Panc1 (cell line): ENCODE results near the gene RHBDL1. TPM values are rescaled to one million over a fixed set of nuclear protein-coding genes. Genes with fewer than 3 reads are reported as not detected.
A peak's percentile ranks its signal among the peaks of the same experiment; 100 is the strongest.

Experiments
- ATAC-seq: fragments of 200-7000 bp; cut with Tn5 transposase; 2 replicates; pipeline ENCODE4 v1.9.1; 2020; ENCODE audit warnings: mild to moderate bottlenecking, moderate library complexity
- BruUV-seq: library from RNA; stranded (reverse); fragments of 400-500 nt; replicated peaks from 2 replicates; lab custom pipeline; 2021; lab: Mats Ljungman, UMichigan
- CTCF ChIA-PET: fragments of 300-600 bp; sonication (Branson Sonifier 250); formaldehyde crosslinking; loops from one replicate; lab custom pipeline; 2022; ENCODE audit warnings: antibody characterized with exemption; lab: Charles Lee
- POLR2A ChIA-PET: fragments of 300-600 bp; sonication (Branson Sonifier 250); formaldehyde crosslinking; loops from one replicate; lab custom pipeline; 2022; ENCODE audit warnings: antibody characterized with exemption; lab: Charles Lee
- DNase-seq: peaks from one replicate; pipeline ENCODE4 v3.0.0-alpha.2; 2010; ENCODE audit warnings: low read depth, low spot score
- H3K27ac ChIP-seq: 2 replicates; pipeline ENCODE4 v1.5.1; 2011; ENCODE audit warnings: mild to moderate bottlenecking, low read length, inconsistent platforms
- H3K27me3 ChIP-seq: fragments of 200-500 bp; sonication (Bioruptor generic); 2 replicates; pipeline ENCODE4 v1.6.0; 2014; ENCODE audit warnings: low read length, inconsistent platforms; ENCODE audit not compliant: control insufficient read depth, insufficient read depth
- H3K36me3 ChIP-seq: fragments of 200-500 bp; sonication (Bioruptor generic); 2 replicates; pipeline ENCODE4 v1.5.1; 2014; ENCODE audit warnings: inconsistent platforms, mild to moderate bottlenecking, low read length, moderate library complexity; ENCODE audit not compliant: control insufficient read depth, insufficient read depth
- H3K4me1 ChIP-seq: 2 replicates; pipeline ENCODE4 v1.5.1; 2011; ENCODE audit warnings: inconsistent platforms, mild to moderate bottlenecking, low read length, moderate library complexity; ENCODE audit not compliant: control insufficient read depth, insufficient read depth
- H3K4me3 ChIP-seq, 2 experiments: 2 replicates each; pipeline ENCODE4 v1.5.1; 2011 to 2012; ENCODE audit warnings: low read depth in 2 of 2, low read length in 2 of 2, mild to moderate bottlenecking in 2 of 2, inconsistent platforms in 1 of 2, moderate library complexity in 1 of 2
- H3K9me3 ChIP-seq: fragments of 200-500 bp; sonication (Bioruptor generic); 2 replicates; pipeline ENCODE4 v1.5.1; 2014; ENCODE audit warnings: low read depth, mild to moderate bottlenecking, inconsistent platforms, low read length, moderate library complexity; ENCODE audit not compliant: control insufficient read depth, insufficient read depth
- CTCF ChIP-seq: fragments of 450-650 bp; IDR thresholded peaks from 2 replicates; pipeline ENCODE4 v1.5.1; 2017; ENCODE audit warnings: mild to moderate bottlenecking
- POLR2AphosphoS5 ChIP-seq: IDR thresholded peaks from 2 replicates; pipeline ENCODE4 v1.6.1; 2012; ENCODE audit warnings: mild to moderate bottlenecking, low read depth, low read length, moderate library complexity
- REST ChIP-seq, 2 experiments: IDR thresholded peaks; 2 replicates each; pipeline ENCODE4 v1.6.1; 2011 to 2012; ENCODE audit warnings: low read depth in 2 of 2, control low read depth in 1 of 2, low read length in 1 of 2, mild to moderate bottlenecking in 1 of 2, moderate library complexity in 1 of 2; ENCODE audit not compliant: insufficient read depth in 1 of 2
- SIN3A ChIP-seq: IDR thresholded peaks from 2 replicates; pipeline ENCODE4 v1.6.1; 2012; ENCODE audit warnings: low read depth, mild to moderate bottlenecking, low read length, moderate library complexity, borderline replicate concordance; ENCODE audit not compliant: insufficient read depth
- TCF7L2 ChIP-seq: IDR thresholded peaks from 2 replicates; pipeline ENCODE4 v1.6.1; 2011; ENCODE audit warnings: mild to moderate bottlenecking, low read depth, low read length, inconsistent platforms
- in situ Hi-C: cut with HindIII; loops from 2 replicates; pipeline ENCODE4 v1.10.0; 2016; ENCODE audit warnings: low sequenced_read_pairs, low pct_unique_long_range_greater_than_20kb
- intact Hi-C: fragments of 100-400 bp; cut with micrococcal nuclease; formaldehyde crosslinking; loops from one replicate; pipeline ENCODE4 v1.10.0; 2022; ENCODE audit not compliant: unreplicated experiment
- total RNA-seq: library from RNA; stranded (reverse); gene quantifications from one replicate; pipeline ENCODE4 v1.2.1, GENCODE V29; 2021; ENCODE audit not compliant: unreplicated experiment

The RHBDL1 gene
- total RNA-seq, 1 experiment from 2014 or later, result 6.6 TPM

GRCh38 chr16:668519-669171 lies 6.8 kb upstream of the RHBDL1 start:
- H3K27ac ChIP-seq, result peak overlapping the region; percentile 91

GRCh38 chr16:669666-670065 lies 5.8 kb upstream of the RHBDL1 start:
- Histone ChIP-seq H3K27me3 (no peaks in the 10 kb centered on the region), H3K27ac (no peak overlapping the region), H3K4me1 (peaks cover 22% of the 10 kb centered on the region), H3K9me3 (no peaks in the 10 kb centered on the region), H3K4me3 (no peak overlapping the region), H3K36me3 (peaks cover 3% of the 10 kb centered on the region; the same call in 1 of the 2 replicates)
- no TSS peak for BruUV-seq
- DNase-seq (no peak), ATAC-seq (no peak)
- in situ Hi-C loops, result no loop called here
- TF ChIP-seq SIN3A (no peak), REST (IDR thresholded peaks at IDR 0.05; ENCODE audit: insufficient read depth in 1 of 2, low read depth in 2 of 2, low read length in 1 of 2) (no peak), POLR2AphosphoS5 (no peak), CTCF (no peak), TCF7L2 (no peak)
- intact Hi-C loops, result no loop called here
- POLR2A ChIA-PET, result no interaction called here
- CTCF ChIA-PET, result no interaction called here

More at GRCh38 chr16:668519-669171, 6.8 kb upstream of the RHBDL1 start:
- intact Hi-C loops (no loop called here), in situ Hi-C loops (no loop called here)
- Histone ChIP-seq H3K4me1 (peaks cover 12% of the 10 kb centered on the region), H3K9me3 (no peaks in the 10 kb centered on the region), H3K4me3 (peak overlapping the region; percentile 81 to 87), H3K36me3 (peaks cover 3% of the 10 kb centered on the region; the same call in 1 of the 2 replicates), H3K27me3 (no peaks in the 10 kb centered on the region)
- POLR2A ChIA-PET, result no interaction called here
- TF ChIP-seq TCF7L2 (no peak), SIN3A (no peak), POLR2AphosphoS5 (no peak), CTCF (no peak), REST (IDR thresholded peaks at IDR 0.05; ENCODE audit: insufficient read depth in 1 of 2, low read depth in 2 of 2, low read length in 1 of 2) (no peak)
- ATAC-seq (peak; percentile 5), DNase-seq (no peak)
- CTCF ChIA-PET, result interaction anchor here (1.3 kb wide), 1 partner anchor 13 kb away, joined by 3 read pairs; no protein-coding TSS in a partner anchor
- BruUV-seq, result no TSS peak
